K562 (cell line): ENCODE data around the gene F11R. TPM values are rescaled to one million over a fixed set of nuclear protein-coding genes. Genes with fewer than 3 reads are reported as not detected.
A peak's percentile ranks its signal among the peaks of the same experiment; 100 is the strongest.
"Not testable (repeated sequence)": the region's sequence is repeated elsewhere in the genome, so short reads cannot be mapped to it uniquely, and the experiment has no call there.

Source experiments
- ATAC-seq: fragments of 200-7000 bp; cut with Tn5 transposase; 3 replicates; pipeline ENCODE4 v1.9.1; 2020; ENCODE audit warnings: moderate library complexity
- BruUV-seq: library from RNA; stranded (reverse); fragments of 400-500 nt; replicated peaks from 2 replicates; lab custom pipeline; 2021; lab: Mats Ljungman, UMichigan
- CTCF ChIA-PET: fragments of 300-600 bp; formaldehyde crosslinking; extraction: SDS; loops from one replicate; lab custom pipeline; 2021; ENCODE audit warnings: low intra/inter-chr PET ratio; lab: Yijun Ruan, JAX
- POLR2A ChIA-PET: fragments of 300-600, 350-650 bp; sonication (Branson Sonifier 250); formaldehyde crosslinking; extraction: SDS; loops from one replicate; lab custom pipeline; 2021; ENCODE audit warnings: antibody characterized with exemption, inconsistent platforms; lab: Yijun Ruan, JAX
- DNase-seq, 4 experiments: peaks; one replicate each; pipeline versions ENCODE4 v3.0.0 to v3.0.0-alpha.2; 2011 to 2018; ENCODE audit warnings: low spot score in 3 of 4, mixed read lengths in 3 of 4; ENCODE audit errors: extremely low read depth in 1 of 4
- FAIRE-seq: peaks from 2 replicates; lab custom pipeline; 2011; peaks lifted over from hg19 to GRCh38; lab: Jason Lieb, UNC
- H2AFZ ChIP-seq: 2 replicates; pipeline ENCODE4 v1.6.0; 2011; ENCODE audit warnings: low read depth, low read length, control low read depth, inconsistent platforms
- H3K27ac ChIP-seq: fragments of 200-600 bp; 3 replicates; pipeline ENCODE4 v1.8.0; 2011; ENCODE audit warnings: low read depth, mild to moderate bottlenecking, control low read depth, inconsistent platforms, low read length, moderate library complexity, mixed read lengths; ENCODE audit errors: extremely low read depth
- H3K27me3 ChIP-seq, 2 experiments: fragments of 300-600 bp in 1 of 2; 2 replicates in 1 of 2; 3 replicates in 1 of 2; pipeline versions ENCODE4 v1.6.0 to v1.8.0; 2011; ENCODE audit warnings: inconsistent platforms in 2 of 2, low read length in 2 of 2, mild to moderate bottlenecking in 1 of 2, mixed read lengths in 1 of 2, moderate library complexity in 1 of 2; ENCODE audit not compliant: control insufficient read depth in 2 of 2, insufficient read depth in 2 of 2
- H3K36me3 ChIP-seq: fragments of 300-600 bp; 3 replicates; pipeline ENCODE4 v1.8.0; 2011; ENCODE audit warnings: mild to moderate bottlenecking, low read length, inconsistent platforms; ENCODE audit not compliant: control insufficient read depth, insufficient read depth
- H3K4me1 ChIP-seq, 2 experiments: fragments of 200-600 bp in 1 of 2; replicated peaks in 1 of 2; 2 replicates in 1 of 2; 3 replicates in 1 of 2; pipeline versions ENCODE4 v1.5.1 to v1.8.0; 2011; ENCODE audit warnings: inconsistent platforms in 2 of 2, low read length in 2 of 2, mild to moderate bottlenecking in 1 of 2, mixed read lengths in 1 of 2, moderate library complexity in 1 of 2; ENCODE audit not compliant: control insufficient read depth in 2 of 2, insufficient read depth in 2 of 2
- H3K4me2 ChIP-seq: 2 replicates; pipeline ENCODE4 v1.6.1; 2011; ENCODE audit warnings: low read length, control low read depth, inconsistent platforms, mixed read lengths; ENCODE audit not compliant: insufficient read depth
- H3K4me3 ChIP-seq: fragments of 200-600 bp; sonication (generic), shearing (Covaris generic); 2 replicates; pipeline ENCODE4 v1.5.1; 2016; ENCODE audit warnings: control low read depth, inconsistent platforms
- H3K79me2 ChIP-seq: fragments of 200-600 bp; 3 replicates; pipeline ENCODE4 v1.8.0; 2011; ENCODE audit warnings: low read length, inconsistent platforms; ENCODE audit not compliant: control insufficient read depth, insufficient read depth
- H3K9ac ChIP-seq, 2 experiments: 2 replicates each; pipeline versions ENCODE4 v1.6.0 to v1.6.1; 2011; ENCODE audit warnings: low read depth in 2 of 2, low read length in 2 of 2, control low read depth in 1 of 2, inconsistent platforms in 1 of 2, mild to moderate bottlenecking in 1 of 2, mixed read lengths in 1 of 2; ENCODE audit not compliant: insufficient read depth in 1 of 2
- H3K9me1 ChIP-seq: one replicate; pipeline ENCODE4 v1.6.0; 2011; ENCODE audit warnings: inconsistent platforms, mild to moderate bottlenecking, low read length, moderate library complexity; ENCODE audit not compliant: control insufficient read depth, insufficient read depth
- H3K9me3 ChIP-seq: replicated peaks from 2 replicates; pipeline ENCODE4 v1.5.1; 2011; ENCODE audit warnings: low read depth, low read length, inconsistent platforms; ENCODE audit not compliant: control insufficient read depth, insufficient read depth
- H4K20me1 ChIP-seq: replicated peaks from 2 replicates; pipeline ENCODE4 v1.6.1; 2011; ENCODE audit warnings: low read length, inconsistent platforms, mixed read lengths; ENCODE audit not compliant: control insufficient read depth, insufficient read depth
- TCF3 ChIP-seq: sonication (generic); formaldehyde crosslinking; IDR thresholded peaks from 2 replicates; pipeline ENCODE4 v1.4.0; 2020; ENCODE audit warnings: mild to moderate bottlenecking, missing genetic modification reagents
- WGBS: fragments of 100-300 bp; shearing (Covaris generic); methylation state at CpG from one replicate; pipeline ENCODE4 v1.1.6; 2016; ENCODE audit warnings: low coverage, mixed read lengths; ENCODE audit not compliant: insufficient coverage; ENCODE audit errors: missing lambda C conversion rate; 5-methylcytosine and 5-hydroxymethylcytosine counted together
- in situ Hi-C: fragments of 300-500 bp; cut with MboI; formaldehyde crosslinking; loops from 4 replicates; pipeline ENCODE4 v1.15.0; 2018; ENCODE audit warnings: inconsistent platforms, mixed read lengths
- intact Hi-C: fragments of 100-400 bp; cut with micrococcal nuclease; formaldehyde crosslinking; loops from 2 replicates; pipeline ENCODE4 v1.14.2; 2022
- polyA plus RNA-seq, 8 experiments: library from polyadenylated mRNA; depleted of rRNA in 4 of 8; stranded (reverse) in 5 of 8; unstranded in 3 of 8; fragments of >200 nt; fragmentation: Nextera tagmentation in 2 of 8; fragmentation: Illumina TruSeq in 1 of 8; extraction: Ambion mirVana in 2 of 8; extraction: Trizol in 1 of 8; gene quantifications; 2 replicates each; pipeline versions ENCODE4 v1.2.1 to v1.2.3, GENCODE V29; 2011 to 2014; ENCODE audit warnings: inconsistent platforms in 1 of 8, missing spikeins in 1 of 8
- small RNA-seq: library from RNA; depleted of rRNA; stranded (forward); fragments of <200 nt; gene quantifications from one replicate; pipeline ENCODE3, GENCODE V24; 2014
- total RNA-seq, 7 experiments: library from RNA; depleted of rRNA in 6 of 7; stranded (reverse); fragments of >200 nt in 6 of 7; fragmentation: Illumina TruSeq in 2 of 7; extraction: Trizol in 2 of 7; gene quantifications; 2 replicates each; pipeline versions ENCODE4 v1.2.1 to v1.2.3, GENCODE V29; 2011 to 2021; ENCODE audit warnings: low replicate concordance in 1 of 7

The F11R gene
- total and polyA plus RNA-seq, 9 of the 15 experiments (the other 6 are each of a cell fraction or from before 2014, with no cell fraction given), result 27.4 to 187 (median 52.5) TPM

DNA sequence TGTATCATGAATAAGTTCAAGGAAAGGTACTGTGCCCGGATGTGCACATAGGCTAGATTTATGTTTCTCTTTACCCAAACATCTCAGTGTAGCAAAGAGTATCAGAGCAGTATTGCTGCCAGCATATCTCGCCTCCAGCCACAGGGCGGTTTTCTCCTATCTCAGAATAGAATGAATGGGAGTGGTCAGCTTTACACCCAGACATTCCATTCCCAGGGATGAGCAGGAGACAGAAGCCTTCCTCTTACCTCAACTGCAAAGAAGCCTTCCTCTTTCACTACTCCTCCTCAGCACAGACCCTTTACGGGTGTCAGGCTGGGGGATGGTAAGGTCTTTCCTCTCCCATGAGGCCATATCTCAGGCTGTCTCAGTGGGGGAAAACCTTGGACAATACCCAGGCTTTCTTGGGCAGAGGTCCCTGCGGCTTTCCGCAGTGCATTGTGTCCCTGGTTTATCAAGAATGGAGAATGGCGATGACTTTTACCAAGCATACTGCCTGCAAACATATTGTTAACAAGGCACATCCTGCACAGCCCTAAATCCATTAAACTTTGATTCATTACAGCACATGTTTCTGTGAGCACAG is 73.7 kb downstream of the F11R start:
- FAIRE-seq, DNase-seq, H3K9me3 ChIP-seq, H2AFZ ChIP-seq, BruUV-seq, H3K79me2 ChIP-seq, CTCF ChIA-PET, in situ Hi-C loops, POLR2A ChIA-PET, H3K9ac ChIP-seq, H3K27ac ChIP-seq, ATAC-seq, H3K9me1 ChIP-seq, intact Hi-C loops, H3K4me3 ChIP-seq, H3K36me3 ChIP-seq, H3K4me2 ChIP-seq: not testable (repeated sequence)
- WGBS, result 26% methylated on average over 6 of the region's 7 CpGs
- Histone ChIP-seq H3K27me3 (peaks cover 3 to 18% of the 10 kb centered on the region in 2 experiments; a peak in 3 of 5 replicates), H3K4me1 (peaks cover 6 to 20% of the 10 kb centered on the region in 2 experiments; a peak in 3 of 5 replicates), H4K20me1 (peaks cover 14% of the 10 kb centered on the region)
- peak; percentile 44; the same call in 1 of the 2 replicates for TF ChIP-seq TCF3

DNA sequence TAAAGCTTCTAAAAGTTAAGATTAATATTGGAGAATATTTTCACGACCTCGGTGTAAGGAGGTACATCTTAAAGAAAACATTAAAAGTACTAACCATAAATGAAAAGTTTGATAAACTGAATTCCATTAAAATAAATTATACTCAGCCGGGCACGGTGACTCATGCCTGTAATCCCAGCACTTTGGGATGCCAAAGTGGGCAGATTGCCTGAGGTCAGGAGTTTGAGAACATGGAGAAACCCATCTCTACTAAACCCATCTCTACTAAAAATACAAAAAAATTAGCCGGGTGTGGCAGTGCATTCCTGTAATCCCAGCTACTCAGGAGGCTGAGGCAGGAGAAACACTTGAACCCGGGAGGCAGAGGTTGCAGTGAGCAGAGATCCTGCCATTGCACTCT is 75.1 kb downstream of the F11R start:
- CTCF ChIA-PET, H3K79me2 ChIP-seq, H3K27ac ChIP-seq, intact Hi-C loops, BruUV-seq, H2AFZ ChIP-seq, H3K4me3 ChIP-seq, DNase-seq, H4K20me1 ChIP-seq, in situ Hi-C loops, FAIRE-seq, H3K9me1 ChIP-seq, H3K9me3 ChIP-seq, H3K27me3 ChIP-seq, H3K4me2 ChIP-seq, H3K36me3 ChIP-seq, ATAC-seq, H3K9ac ChIP-seq: not testable (repeated sequence)
- WGBS, result 7% methylated on average over 6 of the region's 6 CpGs
- H3K4me1 ChIP-seq, result peaks cover 6 to 20% of the 10 kb centered on the region in 2 experiments; a peak in 3 of 5 replicates
- POLR2A ChIA-PET, result interaction anchor here (0.8 to 2.1 kb wide), 3 partner anchors 8 to 100 kb away, joined by 3 to 4 read pairs (median 3); partner anchors contain the start of genes ITLN2 and USF1

Small RNA genes within 50 kb of the gene (small RNA-seq; reads per million reads assigned to genes)
- gene AL591806.2, result not detected

Other genes starting within 250 kb of the F11R start
Only the 7 nearest of the 23 such genes appear.
- not detected in 2 replicates for gene ITLN2, start 66.3 kb downstream of the F11R start, total RNA-seq (2014; rRNA removed)
- gene ITLN2, start 66.3 kb downstream of the F11R start, total RNA-seq (2014; rRNA removed; fragmentation: Illumina TruSeq; extraction: Trizol), result not detected in 2 replicates
- not detected in 2 replicates for gene ITLN2, start 66.3 kb downstream of the F11R start, total RNA-seq (2015; rRNA removed; fragmentation: Illumina TruSeq; extraction: Trizol)
- not detected in 2 replicates for gene ITLN2, start 66.3 kb downstream of the F11R start, total RNA-seq (2021)
- gene ITLN2, start 66.3 kb downstream of the F11R start, polyA plus RNA-seq (2011; rRNA removed), result not detected in 2 replicates
- gene ITLN2, start 66.3 kb downstream of the F11R start, polyA plus RNA-seq (2014; fragmentation: Illumina TruSeq; extraction: Trizol), result not detected in 2 replicates
- gene ITLN2, start 66.3 kb downstream of the F11R start, polyA plus RNA-seq (2014; fragmentation: Nextera tagmentation; extraction: Ambion mirVana), result not detected
- not detected in 2 replicates for gene ITLN2, start 66.3 kb downstream of the F11R start, polyA plus RNA-seq (2014; rRNA removed)
- not detected in 2 replicates for gene TSTD1, start 17.8 kb upstream of the F11R start, total RNA-seq (2014; rRNA removed)
- not detected in 2 replicates for gene TSTD1, start 17.8 kb upstream of the F11R start, total RNA-seq (2014; rRNA removed; fragmentation: Illumina TruSeq; extraction: Trizol)
- gene TSTD1, start 17.8 kb upstream of the F11R start, total RNA-seq (2015; rRNA removed; fragmentation: Illumina TruSeq; extraction: Trizol), result 0.23 TPM in 1 of 2 replicates, not detected in the other
- gene TSTD1, start 17.8 kb upstream of the F11R start, total RNA-seq (2021), result 0.38 and 0.53 TPM in 2 replicates
- gene TSTD1, start 17.8 kb upstream of the F11R start, polyA plus RNA-seq (2011; rRNA removed), result 0.23 TPM in 1 of 2 replicates, not detected in the other
- not detected in 2 replicates for gene TSTD1, start 17.8 kb upstream of the F11R start, polyA plus RNA-seq (2014; fragmentation: Illumina TruSeq; extraction: Trizol)
- not detected for gene TSTD1, start 17.8 kb upstream of the F11R start, polyA plus RNA-seq (2014; fragmentation: Nextera tagmentation; extraction: Ambion mirVana)
- gene TSTD1, start 17.8 kb upstream of the F11R start, polyA plus RNA-seq (2014; rRNA removed), result 0.23 and 0.27 TPM in 2 replicates
- 59.8 and 77.5 TPM in 2 replicates for gene USF1, start 24.8 kb upstream of the F11R start, total RNA-seq (2014; rRNA removed)
- 43.1 and 52.9 TPM in 2 replicates for gene USF1, start 24.8 kb upstream of the F11R start, total RNA-seq (2014; rRNA removed; fragmentation: Illumina TruSeq; extraction: Trizol)
- gene USF1, start 24.8 kb upstream of the F11R start, total RNA-seq (2015; rRNA removed; fragmentation: Illumina TruSeq; extraction: Trizol), result 56.4 and 57.5 TPM in 2 replicates
- gene USF1, start 24.8 kb upstream of the F11R start, total RNA-seq (2021), result 50.6 and 51.1 TPM in 2 replicates
- gene USF1, start 24.8 kb upstream of the F11R start, polyA plus RNA-seq (2011; rRNA removed), result 52.8 and 54.2 TPM in 2 replicates
- 53.1 and 57.5 TPM in 2 replicates for gene USF1, start 24.8 kb upstream of the F11R start, polyA plus RNA-seq (2014; fragmentation: Illumina TruSeq; extraction: Trizol)
- 10 to 100 TPM in 1 of 2 experiments, 1 to 10 TPM in 1; 7.4 to 46.3 TPM for gene USF1, start 24.8 kb upstream of the F11R start, polyA plus RNA-seq (2014; fragmentation: Nextera tagmentation; extraction: Ambion mirVana)
- gene USF1, start 24.8 kb upstream of the F11R start, polyA plus RNA-seq (2014; rRNA removed), result 50.9 and 60.2 TPM in 2 replicates
- 0.04 and 0.73 TPM in 2 replicates for gene ARHGAP30, start 48.7 kb upstream of the F11R start, total RNA-seq (2014; rRNA removed)
- gene ARHGAP30, start 48.7 kb upstream of the F11R start, total RNA-seq (2014; rRNA removed; fragmentation: Illumina TruSeq; extraction: Trizol), result 0.06 and 0.07 TPM in 2 replicates
- 0.04 and 0.07 TPM in 2 replicates for gene ARHGAP30, start 48.7 kb upstream of the F11R start, total RNA-seq (2015; rRNA removed; fragmentation: Illumina TruSeq; extraction: Trizol)
- gene ARHGAP30, start 48.7 kb upstream of the F11R start, total RNA-seq (2021), result 0.35 and 0.42 TPM in 2 replicates
- gene ARHGAP30, start 48.7 kb upstream of the F11R start, polyA plus RNA-seq (2011; rRNA removed), result 0.12 and 0.20 TPM in 2 replicates
- 0.11 and 0.12 TPM in 2 replicates for gene ARHGAP30, start 48.7 kb upstream of the F11R start, polyA plus RNA-seq (2014; fragmentation: Illumina TruSeq; extraction: Trizol)
- gene ARHGAP30, start 48.7 kb upstream of the F11R start, polyA plus RNA-seq (2014; fragmentation: Nextera tagmentation; extraction: Ambion mirVana), result under 1 TPM; 0.01 to 0.03 TPM
- 0.17 and 0.18 TPM in 2 replicates for gene ARHGAP30, start 48.7 kb upstream of the F11R start, polyA plus RNA-seq (2014; rRNA removed)
- not detected in 2 replicates for gene NECTIN4, start 68.4 kb upstream of the F11R start, total RNA-seq (2014; rRNA removed)
- gene NECTIN4, start 68.4 kb upstream of the F11R start, total RNA-seq (2014; rRNA removed; fragmentation: Illumina TruSeq; extraction: Trizol), result not detected in 2 replicates
- not detected in 2 replicates for gene NECTIN4, start 68.4 kb upstream of the F11R start, total RNA-seq (2015; rRNA removed; fragmentation: Illumina TruSeq; extraction: Trizol)
- 0.09 TPM in 1 of 2 replicates, not detected in the other for gene NECTIN4, start 68.4 kb upstream of the F11R start, total RNA-seq (2021)
- gene NECTIN4, start 68.4 kb upstream of the F11R start, polyA plus RNA-seq (2011; rRNA removed), result 0.01 TPM in 1 of 2 replicates, not detected in the other
- not detected in 2 replicates for gene NECTIN4, start 68.4 kb upstream of the F11R start, polyA plus RNA-seq (2014; fragmentation: Illumina TruSeq; extraction: Trizol)
- not detected for gene NECTIN4, start 68.4 kb upstream of the F11R start, polyA plus RNA-seq (2014; fragmentation: Nextera tagmentation; extraction: Ambion mirVana)
- 0.09 TPM in 1 of 2 replicates, not detected in the other for gene NECTIN4, start 68.4 kb upstream of the F11R start, polyA plus RNA-seq (2014; rRNA removed)
- gene KLHDC9, start 77.2 kb upstream of the F11R start, total RNA-seq (2014; rRNA removed), result not detected in 2 replicates
- gene KLHDC9, start 77.2 kb upstream of the F11R start, total RNA-seq (2014; rRNA removed; fragmentation: Illumina TruSeq; extraction: Trizol), result not detected in 2 replicates
- not detected in 2 replicates for gene KLHDC9, start 77.2 kb upstream of the F11R start, total RNA-seq (2015; rRNA removed; fragmentation: Illumina TruSeq; extraction: Trizol)
- not detected in 2 replicates for gene KLHDC9, start 77.2 kb upstream of the F11R start, total RNA-seq (2021)
- gene KLHDC9, start 77.2 kb upstream of the F11R start, polyA plus RNA-seq (2011; rRNA removed), result not detected in 2 replicates
- not detected in 2 replicates for gene KLHDC9, start 77.2 kb upstream of the F11R start, polyA plus RNA-seq (2014; fragmentation: Illumina TruSeq; extraction: Trizol)
- not detected for gene KLHDC9, start 77.2 kb upstream of the F11R start, polyA plus RNA-seq (2014; fragmentation: Nextera tagmentation; extraction: Ambion mirVana)
- not detected in 2 replicates for gene KLHDC9, start 77.2 kb upstream of the F11R start, polyA plus RNA-seq (2014; rRNA removed)
- 154 and 172 TPM in 2 replicates for gene PFDN2, start 96.9 kb upstream of the F11R start, total RNA-seq (2014; rRNA removed)
- gene PFDN2, start 96.9 kb upstream of the F11R start, total RNA-seq (2014; rRNA removed; fragmentation: Illumina TruSeq; extraction: Trizol), result 101 and 120 TPM in 2 replicates
- gene PFDN2, start 96.9 kb upstream of the F11R start, total RNA-seq (2015; rRNA removed; fragmentation: Illumina TruSeq; extraction: Trizol), result 104 TPM in 2 replicates
- gene PFDN2, start 96.9 kb upstream of the F11R start, total RNA-seq (2021), result 142 and 144 TPM in 2 replicates
- gene PFDN2, start 96.9 kb upstream of the F11R start, polyA plus RNA-seq (2011; rRNA removed), result 120 and 176 TPM in 2 replicates
- gene PFDN2, start 96.9 kb upstream of the F11R start, polyA plus RNA-seq (2014; fragmentation: Illumina TruSeq; extraction: Trizol), result 181 and 235 TPM in 2 replicates
- 10 to 100 TPM; 50.2 to 77.1 TPM for gene PFDN2, start 96.9 kb upstream of the F11R start, polyA plus RNA-seq (2014; fragmentation: Nextera tagmentation; extraction: Ambion mirVana)
- 335 and 361 TPM in 2 replicates for gene PFDN2, start 96.9 kb upstream of the F11R start, polyA plus RNA-seq (2014; rRNA removed)